Activated CD4-positive, alpha-beta T cell treated with anti-CD3 and anti-CD28 coated beads for 36 hours (primary cell): ENCODE results near the gene AK1. TPM values are rescaled to one million over a fixed set of nuclear protein-coding genes. Genes with fewer than 3 reads are reported as not detected.
"Not testable (repeated sequence)": the region's sequence is repeated elsewhere in the genome, so short reads cannot be mapped to it uniquely, and the experiment has no call there.

Experiments used
- ATAC-seq: fragments of 200-7000 bp; cut with Tn5 transposase; one replicate; pipeline ENCODE4 v1.10.0; 2021; ENCODE audit warnings: mild to moderate bottlenecking, moderate library complexity
- CTCF ChIA-PET: fragments of 350-600 bp; sonication (Branson Sonifier 250); formaldehyde crosslinking; loops from one replicate; lab custom pipeline; 2021; ENCODE audit warnings: antibody characterized with exemption; lab: Charles Lee
- POLR2A ChIA-PET: fragments of 350-600 bp; sonication (Branson Sonifier 250); formaldehyde crosslinking; loops from one replicate; lab custom pipeline; 2021; ENCODE audit warnings: antibody characterized with exemption, inconsistent platforms; lab: Charles Lee
- DNase-seq: peaks from one replicate; pipeline ENCODE4 v3.0.0-alpha.2; 2020
- H3K27ac Mint-ChIP-seq: one replicate; pipeline ENCODE4 v1.8.0; 2021; ENCODE audit warnings: mixed read lengths
- H3K27me3 Mint-ChIP-seq: one replicate; pipeline ENCODE4 v1.8.0; 2021; ENCODE audit warnings: mixed read lengths
- H3K36me3 Mint-ChIP-seq: one replicate; pipeline ENCODE4 v1.8.0; 2021; ENCODE audit warnings: low read depth, mixed read lengths
- H3K4me1 Mint-ChIP-seq: one replicate; pipeline ENCODE4 v1.8.0; 2021; ENCODE audit warnings: mixed read lengths
- H3K4me3 Mint-ChIP-seq: one replicate; pipeline ENCODE4 v1.8.0; 2021; ENCODE audit warnings: mild to moderate bottlenecking, moderate library complexity, mixed read lengths
- H3K9me3 Mint-ChIP-seq: one replicate; pipeline ENCODE4 v1.8.0; 2021; ENCODE audit warnings: low read depth, mixed read lengths
- intact Hi-C, 2 experiments: fragments of 100-400 bp; cut with DNase I in 1 of 2; cut with micrococcal nuclease in 1 of 2; formaldehyde crosslinking; loops; one replicate each; pipeline versions ENCODE4 v1.14.2 to v1.15.1; 2022 to 2024; cut with DNase I, micrococcal nuclease
- total RNA-seq, 2 experiments: library from RNA; stranded (reverse); gene quantifications; one replicate each; pipeline ENCODE4 v1.2.3, GENCODE V29; 2021

Gene AK1
- total RNA-seq, 2 experiments from 2014 or later: 14.5 to 23.9 TPM

GRCh38 chr9:127875306-127875966, 2.0 kb downstream of the AK1 start:
- intact Hi-C loops: loop anchor here in 1 of 2 experiments (10.0 kb wide), 1 partner anchor 371 kb away; no protein-coding TSS in a partner anchor
- CTCF ChIA-PET: no interaction called here

DNA sequence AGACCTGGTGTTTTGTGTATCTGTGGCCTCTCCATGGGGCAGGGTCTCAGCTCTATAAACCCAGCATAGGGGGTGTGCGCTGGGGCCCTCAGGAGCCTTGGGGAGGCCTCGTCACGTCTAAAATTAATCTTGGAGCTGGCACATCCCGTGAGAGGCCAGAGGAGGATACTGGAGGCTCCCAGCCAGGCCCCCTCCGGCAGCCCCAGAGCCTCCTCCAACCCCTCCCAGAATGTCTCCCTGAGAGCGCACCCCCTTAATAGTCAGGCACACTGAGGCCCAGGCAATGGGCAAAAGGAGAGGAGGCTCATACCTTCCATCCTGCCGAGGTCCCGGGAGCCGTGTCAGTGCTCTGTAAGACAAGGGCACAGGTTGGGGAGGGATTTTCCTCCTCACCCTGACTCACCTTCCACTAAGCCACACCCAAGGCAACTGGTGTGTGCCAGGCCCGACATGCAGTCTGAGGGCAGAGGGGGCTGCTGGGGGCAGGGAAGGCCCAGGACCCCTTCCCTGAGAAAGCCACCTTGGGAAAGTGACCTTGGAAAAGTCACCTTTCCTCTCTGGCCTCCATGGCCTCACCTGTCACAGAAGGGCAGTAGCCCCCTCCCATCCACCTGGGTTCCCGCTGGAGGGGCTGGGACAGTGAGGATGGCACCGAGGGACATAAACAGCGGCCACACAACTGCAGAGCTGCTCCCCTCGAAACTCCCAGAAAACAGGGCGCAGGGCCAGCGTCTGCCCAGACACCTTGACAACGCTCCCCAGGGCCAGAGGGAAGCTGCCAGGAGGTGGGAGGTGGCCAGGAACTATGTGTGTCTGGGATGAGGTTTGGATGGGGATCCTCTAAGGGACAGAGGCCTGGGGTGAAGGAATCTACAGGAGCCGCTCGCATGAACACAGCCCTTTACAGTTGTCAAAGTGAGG, 2.9 kb downstream of the AK1 start:
- Mint-ChIP-seq H3K9me3 (no peaks in the 10 kb centered on the region), H3K4me1 (peaks cover 2% of the 10 kb centered on the region)

More at GRCh38 chr9:127875306-127875966, 2.0 kb downstream of the AK1 start:
- POLR2A ChIA-PET: no interaction called here
- peaks cover 2% of the 10 kb centered on the region for H3K36me3 Mint-ChIP-seq
- ATAC-seq: no peak
- H3K27me3 Mint-ChIP-seq: peaks cover 8% of the 10 kb centered on the region
- H3K9me3 Mint-ChIP-seq: no peaks in the 10 kb centered on the region
- H3K4me3 Mint-ChIP-seq: no peak overlapping the region
- no peak overlapping the region for H3K27ac Mint-ChIP-seq
- DNase-seq: no peak
- H3K4me1 Mint-ChIP-seq: peaks cover 2% of the 10 kb centered on the region

GRCh38 chr9:127873886-127874285, 3.6 kb downstream of the AK1 start:
- peaks cover 2% of the 10 kb centered on the region for H3K4me1 Mint-ChIP-seq
- no peaks in the 10 kb centered on the region for H3K36me3 Mint-ChIP-seq

More for the DNA sequence above, 2.9 kb downstream of the AK1 start:
- no peak for ATAC-seq
- DNase-seq: no peak
- Mint-ChIP-seq H3K27ac (no peak overlapping the region), H3K36me3 (peaks cover 2% of the 10 kb centered on the region), H3K27me3 (peaks cover 8% of the 10 kb centered on the region), H3K4me3 (no peak overlapping the region)
- CTCF ChIA-PET: interaction anchor here (0.8 to 1.6 kb wide), 2 partner anchors 8 to 48 kb away, joined by 3 to 4 read pairs; no protein-coding TSS in a partner anchor
- intact Hi-C loops: loop anchor here in 1 of 2 experiments (5.0 to 10.0 kb wide), 3 partner anchors 48 to 370 kb away; no protein-coding TSS in a partner anchor
- POLR2A ChIA-PET: interaction anchor here (0.9 kb wide), 1 partner anchor 51 kb away, joined by 6 read pairs; no protein-coding TSS in a partner anchor

DNA sequence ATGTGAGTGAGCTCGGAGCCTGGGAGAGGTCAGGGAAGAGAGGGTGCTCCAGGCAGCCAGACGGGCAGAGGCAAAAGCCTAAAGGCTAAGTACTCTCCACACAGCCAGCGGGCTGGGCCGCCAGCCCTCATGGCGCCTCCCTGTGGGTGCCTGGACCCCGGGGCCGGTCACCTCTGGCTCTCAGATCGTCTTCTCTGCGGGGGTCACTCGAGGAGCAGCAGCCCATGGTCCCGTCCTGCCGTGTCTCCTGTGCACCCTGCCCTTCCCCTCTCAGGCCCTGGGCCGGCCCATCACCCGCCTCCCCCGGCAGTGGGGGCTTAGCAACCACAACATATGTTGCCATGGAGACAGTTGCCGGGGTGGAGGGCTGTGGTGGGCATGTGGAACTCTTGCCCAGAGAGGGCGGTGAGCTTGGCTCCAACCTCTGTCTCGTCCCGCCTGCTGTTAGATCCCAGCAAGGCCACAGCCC, 4.2 kb downstream of the AK1 start:
- no peak overlapping the region for H3K4me3 Mint-ChIP-seq
- ATAC-seq (no peak), DNase-seq (no peak)
- no peaks in the 10 kb centered on the region for H3K9me3 Mint-ChIP-seq
- peaks cover 4% of the 10 kb centered on the region for H3K27me3 Mint-ChIP-seq
- intact Hi-C loops: loop anchor here in 1 of 2 experiments (5.0 to 10.0 kb wide), 3 partner anchors 49 to 368 kb away; no protein-coding TSS in a partner anchor
- no peak overlapping the region for H3K27ac Mint-ChIP-seq
- H3K4me1 Mint-ChIP-seq: peaks cover 2% of the 10 kb centered on the region
- no peaks in the 10 kb centered on the region for H3K36me3 Mint-ChIP-seq
- ChIA-PET CTCF (interaction anchor here (0.8 to 1.7 kb wide), 4 partner anchors 9 to 138 kb away, joined by 3 to 6 read pairs (median 4); partner anchors contain the start of gene TOR2A), POLR2A (no interaction called here)

More at GRCh38 chr9:127873886-127874285, 3.6 kb downstream of the AK1 start:
- POLR2A ChIA-PET: interaction anchor here (0.9 kb wide), 1 partner anchor 52 kb away, joined by 6 read pairs; no protein-coding TSS in a partner anchor
- Mint-ChIP-seq H3K27me3 (peaks cover 8% of the 10 kb centered on the region), H3K9me3 (no peaks in the 10 kb centered on the region), H3K4me3 (no peak overlapping the region), H3K27ac (no peak overlapping the region)
- intact Hi-C loops: loop anchor here in 1 of 2 experiments (5.0 to 10.0 kb wide), 3 partner anchors 48 to 369 kb away; no protein-coding TSS in a partner anchor
- DNase-seq (no peak), ATAC-seq (no peak)
- CTCF ChIA-PET: interaction anchor here (0.8 to 1.6 kb wide), 2 partner anchors 8 to 48 kb away, joined by 3 to 4 read pairs; no protein-coding TSS in a partner anchor

DNA sequence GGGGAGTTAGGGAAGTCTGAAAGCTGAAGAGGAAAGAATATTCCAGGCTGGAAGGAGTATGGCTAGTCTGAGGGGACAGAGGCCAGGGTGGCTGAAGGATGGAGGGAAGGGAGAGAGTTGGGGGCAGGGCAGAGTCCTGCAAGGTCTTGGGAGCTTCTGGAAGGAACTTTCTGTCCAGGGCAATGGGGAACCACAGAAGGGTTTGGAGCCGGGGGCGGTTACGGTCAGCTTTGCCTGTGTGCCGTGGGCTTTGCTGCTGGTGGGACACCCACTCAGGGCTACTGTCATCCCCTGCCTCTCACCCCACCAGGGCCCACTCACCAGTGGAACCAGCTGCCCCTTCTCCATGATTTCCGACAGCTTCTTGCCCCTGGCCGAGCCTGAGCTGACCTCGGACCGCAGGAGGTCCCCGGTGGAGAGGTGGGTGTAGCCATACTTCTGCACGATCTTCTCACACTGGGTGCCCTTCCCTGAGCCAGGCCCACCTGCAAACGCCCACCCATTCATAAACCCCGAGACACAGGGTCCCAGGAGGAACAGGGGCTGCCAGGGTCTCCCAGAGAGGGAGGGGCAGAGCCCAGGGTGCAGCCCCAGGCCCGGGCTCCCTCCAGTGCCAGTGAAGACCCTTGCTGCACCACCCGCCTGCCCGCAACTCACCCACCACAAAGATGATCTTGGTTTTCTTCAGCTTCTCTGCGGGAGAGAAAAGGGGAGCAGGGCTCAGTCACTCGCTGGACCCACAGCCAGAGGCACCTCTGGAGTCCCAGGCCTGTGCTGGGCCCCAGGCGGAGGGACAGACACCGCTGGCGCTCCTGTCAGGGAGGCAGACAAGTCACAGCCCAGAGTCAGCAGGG, 4.9 kb downstream of the AK1 start:
- CTCF ChIA-PET: interaction anchor here (0.6 to 1.7 kb wide), 7 partner anchors 10 to 1279 kb away, joined by 3 to 6 read pairs (median 3); partner anchors contain the start of gene TOR2A
- intact Hi-C loops: loop anchor here in 1 of 2 experiments (5.0 to 10.0 kb wide), 3 partner anchors 50 to 368 kb away; no protein-coding TSS in a partner anchor

DNA sequence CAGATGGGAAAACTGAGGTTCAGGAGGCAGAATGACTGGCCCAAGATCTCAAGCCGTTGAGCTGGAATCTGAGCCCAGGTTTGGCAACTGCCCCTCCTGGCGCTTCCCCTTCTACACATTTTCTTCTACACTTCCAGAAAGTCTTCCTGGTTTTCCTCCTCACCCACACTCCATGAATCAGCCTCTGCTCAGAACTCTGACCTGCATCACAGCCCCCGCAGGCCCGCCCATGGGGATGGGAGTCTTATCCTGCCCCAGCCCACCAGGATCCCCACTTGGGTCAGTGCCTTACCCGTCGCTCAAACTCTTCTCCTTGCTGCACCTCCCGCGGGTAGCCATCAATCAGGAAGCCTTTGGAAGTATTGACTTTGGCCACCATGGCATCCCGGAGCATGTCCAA, 5.9 kb downstream of the AK1 start:
- Mint-ChIP-seq H3K4me3 (no peak overlapping the region), H3K9me3 (no peaks in the 10 kb centered on the region), H3K36me3 (no peaks in the 10 kb centered on the region), H3K4me1 (no peaks in the 10 kb centered on the region), H3K27ac (no peak overlapping the region), H3K27me3 (no peaks in the 10 kb centered on the region)
- POLR2A ChIA-PET: no interaction called here
- DNase-seq: no peak
- intact Hi-C loops: loop anchor here (2.0 to 10.0 kb wide), 4 partner anchors 51 to 367 kb away; partner anchors contain the start of gene FPGS (in 1 of the 2)
- ATAC-seq: no peak
- CTCF ChIA-PET: interaction anchor here (0.7 to 3.3 kb wide), 5 partner anchors 18 to 230 kb away, joined by 3 to 19 read pairs (median 7); partner anchors contain the start of genes CDK9, ST6GALNAC6 and TOR2A

More for the DNA sequence above, 4.9 kb downstream of the AK1 start:
- DNase-seq: no peak
- Mint-ChIP-seq H3K4me1 (no peaks in the 10 kb centered on the region), H3K27me3 (peaks cover 2% of the 10 kb centered on the region), H3K27ac (no peak overlapping the region), H3K4me3 (no peak overlapping the region), H3K36me3 (no peaks in the 10 kb centered on the region), H3K9me3 (no peaks in the 10 kb centered on the region)
- POLR2A ChIA-PET: no interaction called here
- no peak for ATAC-seq

GRCh38 chr9:127870887-127871286, 6.6 kb downstream of the AK1 start:
- Mint-ChIP-seq H3K4me1 (peaks cover 3% of the 10 kb centered on the region), H3K4me3 (no peak overlapping the region), H3K27me3 (no peaks in the 10 kb centered on the region), H3K27ac (no peak overlapping the region), H3K36me3 (no peaks in the 10 kb centered on the region), H3K9me3 (no peaks in the 10 kb centered on the region)
- intact Hi-C loops: loop anchor here (1.0 to 10.0 kb wide), 8 partner anchors 50 to 366 kb away; partner anchors contain the start of genes TOR2A (in 2 of the 2), CDK9 (in 1 of the 2) and FPGS (in 1 of the 2)
- CTCF ChIA-PET: interaction anchor here (0.6 to 3.9 kb wide), 17 partner anchors 14 to 235 kb away, joined by 3 to 23 read pairs (median 8); partner anchors contain the start of genes CDK9, SH2D3C, ST6GALNAC6 and TOR2A
- no peak for ATAC-seq
- DNase-seq: no peak
- POLR2A ChIA-PET: no interaction called here

DNA sequence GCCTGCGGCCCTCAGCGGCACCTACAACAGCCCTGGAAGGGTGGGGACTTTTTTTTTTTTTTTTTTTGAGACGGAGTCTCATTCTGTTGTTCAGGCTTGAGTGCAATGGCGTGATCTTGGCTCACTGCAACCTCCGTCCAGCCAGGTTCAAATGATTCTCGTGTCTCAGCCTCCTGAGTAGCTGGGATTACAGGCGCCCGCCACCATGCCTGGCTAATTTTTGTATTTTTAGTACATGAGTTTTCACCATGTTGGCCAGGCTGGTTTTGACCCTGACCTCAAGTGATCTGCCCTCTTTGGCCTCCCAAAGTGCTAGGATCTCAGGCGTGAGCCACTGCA, 7.4 kb downstream of the AK1 start:
- not testable (repeated sequence) for H3K27ac Mint-ChIP-seq, ATAC-seq, H3K4me3 Mint-ChIP-seq, DNase-seq, H3K36me3 Mint-ChIP-seq, H3K27me3 Mint-ChIP-seq, H3K9me3 Mint-ChIP-seq
- intact Hi-C loops: loop anchor here (1.0 to 10.0 kb wide), 8 partner anchors 51 to 365 kb away; partner anchors contain the start of genes TOR2A (in 2 of the 2), CDK9 (in 1 of the 2) and FPGS (in 1 of the 2)
- ChIA-PET CTCF (interaction anchor here (0.6 to 3.9 kb wide), 38 partner anchors 8 to 373 kb away, joined by 3 to 23 read pairs (median 5); partner anchors contain the start of genes CDK9, FPGS, SH2D3C and ST6GALNAC6), POLR2A (interaction anchor here (0.5 to 1.2 kb wide), 3 partner anchors 88 to 185 kb away, joined by 3 to 5 read pairs (median 4); partner anchors contain the start of gene TOR2A)
- peaks cover 11% of the 10 kb centered on the region for H3K4me1 Mint-ChIP-seq

DNA sequence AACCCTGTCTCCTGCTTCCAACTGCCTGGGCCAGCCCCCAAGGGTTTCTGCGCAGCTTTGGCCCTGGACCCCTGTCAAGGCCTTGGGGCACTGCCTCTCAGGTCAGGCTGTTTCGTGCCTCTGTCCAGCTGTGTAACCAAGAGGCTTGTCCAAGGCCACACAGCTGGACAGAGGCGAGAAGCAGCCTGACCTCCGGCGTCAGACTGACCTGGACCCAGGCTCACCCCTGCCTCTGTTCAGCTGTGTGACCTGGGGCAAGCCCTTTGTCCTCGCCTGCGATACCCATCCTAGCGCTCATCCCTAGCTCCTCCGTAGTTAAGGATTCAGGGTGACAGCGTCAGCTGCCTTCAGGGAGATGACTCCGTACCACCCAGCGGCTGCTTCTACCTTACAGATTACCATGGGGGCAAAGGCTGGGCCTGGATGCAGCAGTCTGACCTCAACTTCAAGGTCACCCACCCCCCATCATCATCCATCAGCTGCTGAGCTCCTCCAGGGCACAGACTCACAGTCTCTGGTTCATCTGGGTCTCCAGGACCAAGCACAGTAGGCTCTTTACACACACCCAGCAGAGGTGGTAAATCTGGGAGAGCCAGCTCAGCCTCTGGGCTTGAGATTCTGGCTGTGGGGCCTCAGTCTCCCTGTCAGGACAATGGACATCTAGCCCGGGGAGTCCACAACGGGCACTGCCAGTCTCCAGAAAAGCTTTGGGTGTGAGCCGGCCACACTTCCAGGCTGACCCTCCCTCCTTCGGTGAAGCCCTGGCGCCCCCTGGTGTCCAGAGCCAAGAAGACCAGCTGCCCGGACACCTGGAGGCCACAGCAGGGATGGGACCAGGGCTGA, 7.9 kb downstream of the AK1 start:
- Mint-ChIP-seq H3K4me3 (no peak overlapping the region), H3K9me3 (no peaks in the 10 kb centered on the region), H3K36me3 (no peaks in the 10 kb centered on the region), H3K4me1 (peaks cover 16% of the 10 kb centered on the region), H3K27ac (no peak overlapping the region), H3K27me3 (no peaks in the 10 kb centered on the region)
- ATAC-seq (peak; percentile 75), DNase-seq (peak; percentile 91)
- ChIA-PET POLR2A (interaction anchor here (0.5 to 1.2 kb wide), 3 partner anchors 89 to 185 kb away, joined by 3 to 5 read pairs (median 4); partner anchors contain the start of gene TOR2A), CTCF (interaction anchor here (0.6 to 3.9 kb wide), 45 partner anchors 9 to 711 kb away, joined by 3 to 23 read pairs (median 4); partner anchors contain the start of genes CDK9, FPGS, SH2D3C and ST6GALNAC6)
- intact Hi-C loops: loop anchor here (1.0 to 10.0 kb wide), 10 partner anchors 52 to 367 kb away; partner anchors contain the start of genes CDK9 (in 2 of the 2), TOR2A (in 2 of the 2) and FPGS (in 1 of the 2)
